ENCODE data around the gene C1QL3. TPM values are rescaled to one million over a fixed set of nuclear protein-coding genes. Genes with fewer than 3 reads are reported as not detected.

C1QL3 gene
- not detected in 2 replicates for total RNA-seq

- no peak for TF ChIP-seq CTCF (IDR thresholded peaks at IDR 0.05; ENCODE audit: insufficient read depth, low read depth, low read length)
- peak; percentile 23 for DNase-seq (ENCODE audit: low read depth)
- H3K4me3 ChIP-seq (ENCODE audit: low read depth, low read length) = peak within 1 kb of the TSS; percentile 48
Measured at GRCh38 chr10:16521311-16522016, at the start of gene C1QL3. C1QL3 (minus strand) TSS chr10:16521879; CDS start chr10:16521065, 814 bp downstream.

DNA sequence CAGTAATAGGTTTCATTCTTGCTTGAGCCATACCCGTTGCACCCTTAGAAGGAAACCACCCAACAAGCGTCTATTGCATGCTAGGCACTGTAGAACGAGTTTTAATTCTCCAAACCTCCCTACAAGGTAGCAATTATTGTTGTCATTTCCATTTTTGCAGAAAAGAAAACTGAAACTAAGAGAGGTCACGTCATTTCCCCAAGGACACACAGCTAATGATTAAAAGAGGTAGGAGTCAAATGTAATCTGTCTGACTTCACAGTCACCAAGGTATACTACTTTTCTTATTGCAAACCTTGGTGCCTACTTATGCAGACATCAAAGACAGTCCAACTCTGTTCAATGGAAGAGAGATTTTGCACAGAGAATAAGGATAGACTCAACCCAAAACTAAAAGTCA, 49.1 kb upstream of the C1QL3 start:
- no peak overlapping the region for H3K4me3 ChIP-seq (ENCODE audit: low read depth, low read length)
- no peak for DNase-seq (ENCODE audit: low read depth)
- TF ChIP-seq CTCF (IDR thresholded peaks at IDR 0.05; ENCODE audit: insufficient read depth, low read depth, low read length) = no peak

GRCh38 chr10:16566202-16566805, 44.6 kb upstream of the C1QL3 start:
- no peak for DNase-seq (ENCODE audit: low read depth)
- H3K4me3 ChIP-seq (ENCODE audit: low read depth, low read length) = no peak overlapping the region
- no peak for TF ChIP-seq CTCF (IDR thresholded peaks at IDR 0.05; ENCODE audit: insufficient read depth, low read depth, low read length)

- TF ChIP-seq CTCF (IDR thresholded peaks at IDR 0.05; ENCODE audit: insufficient read depth, low read depth, low read length) = no peak
- H3K4me3 ChIP-seq (ENCODE audit: low read depth, low read length) = no peak overlapping the region
- no peak for DNase-seq (ENCODE audit: low read depth)
Measured at GRCh38 chr10:16565604-16566003, 43.9 kb upstream of the C1QL3 start.

DNA sequence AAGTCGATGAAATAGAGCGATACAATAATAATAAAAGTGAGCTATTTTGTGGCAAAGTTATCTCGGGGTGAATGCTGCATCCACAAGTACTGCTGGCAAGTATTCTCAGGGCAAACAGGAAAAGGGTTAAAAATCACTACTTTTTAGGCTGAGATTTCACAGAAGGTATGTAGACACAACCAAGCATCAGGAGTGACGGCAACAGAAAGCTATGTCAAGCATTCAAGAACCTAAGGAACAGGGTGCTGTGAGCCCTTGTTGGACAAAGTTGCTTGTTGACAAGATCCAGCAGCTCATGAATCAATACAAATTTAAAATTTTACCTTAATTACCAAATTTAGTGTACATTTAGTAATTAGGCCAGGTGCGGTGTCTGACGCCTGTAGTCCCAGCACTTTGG, 41.2 kb upstream of the C1QL3 start:
- no peak overlapping the region for H3K4me3 ChIP-seq (ENCODE audit: low read depth, low read length)
- TF ChIP-seq CTCF (IDR thresholded peaks at IDR 0.05; ENCODE audit: insufficient read depth, low read depth, low read length) = no peak
- DNase-seq (ENCODE audit: low read depth) = no peak

GRCh38 chr10:16559236-16559773, 37.6 kb upstream of the C1QL3 start:
- no peak overlapping the region for H3K4me3 ChIP-seq (ENCODE audit: low read depth, low read length)
- TF ChIP-seq CTCF (IDR thresholded peaks at IDR 0.05; ENCODE audit: insufficient read depth, low read depth, low read length) = no peak
- DNase-seq (ENCODE audit: low read depth) = no peak

Measured in fibroblast of villous mesenchyme (primary cell).